ENCODE data around the gene RNF38. TPM values are rescaled to one million over a fixed set of nuclear protein-coding genes. Genes with fewer than 3 reads are reported as not detected.
A peak's percentile ranks its signal among the peaks of the same experiment; 100 is the strongest.

The RNF38 gene
- 17.6 and 18.1 TPM in 2 replicates for total RNA-seq (2011; cell fraction: chromatin; rRNA removed; ENCODE audit: low replicate concordance)
- total RNA-seq (2011; cell fraction: nucleolus; rRNA removed) = 4.7 and 6.3 TPM in 2 replicates
- total RNA-seq (2011; cell fraction: nucleoplasm; rRNA removed) = 13.0 and 20.2 TPM in 2 replicates
- 2.9 and 3.1 TPM in 2 replicates for total RNA-seq (2014; rRNA removed)
- 5.4 and 6.4 TPM in 2 replicates for total RNA-seq (2014; rRNA removed; fragmentation: Illumina TruSeq; extraction: Trizol)
- 4.5 and 4.9 TPM in 2 replicates for total RNA-seq (2015; rRNA removed; fragmentation: Illumina TruSeq; extraction: Trizol)
- 8.9 and 9.8 TPM in 2 replicates for total RNA-seq (2021)
- polyA plus RNA-seq (2011; rRNA removed) = 8.5 and 10.4 TPM in 2 replicates
- polyA plus RNA-seq (2011; cell fraction: cytosol; rRNA removed) = 9.3 and 10.5 TPM in 2 replicates
- 12.8 and 16.8 TPM in 2 replicates for polyA plus RNA-seq (2011; cell fraction: nucleus; rRNA removed)
- polyA plus RNA-seq (2012) = 3.9 TPM in 2 replicates
- polyA plus RNA-seq (2014; fragmentation: Illumina TruSeq; extraction: Trizol) = 6.7 TPM in 2 replicates
- 1 to 10 TPM; 1.6 to 2.7 TPM for polyA plus RNA-seq (2014; fragmentation: Nextera tagmentation; extraction: Ambion mirVana)
- 3.4 and 4.7 TPM in 2 replicates for polyA plus RNA-seq (2014; rRNA removed)
- polyA minus RNA-seq (2011; rRNA and poly(A)+ RNA removed) = 18.1 and 18.3 TPM in 2 replicates
- 6.6 and 7.7 TPM in 2 replicates for polyA minus RNA-seq (2011; cell fraction: cytosol; rRNA and poly(A)+ RNA removed)
- 6.1 and 9.7 TPM in 2 replicates for polyA minus RNA-seq (2011; cell fraction: nucleus; rRNA and poly(A)+ RNA removed)
- percentile 73 among the genes with signal in this experiment for Bru-seq, nascent RNA
- BruChase-seq, experiment 1, labeled RNA remaining after a 2-hour chase = percentile 79 among the genes with signal in this experiment
- percentile 77 among the genes with signal in this experiment for BruChase-seq, experiment 2, labeled RNA remaining after a 6-hour chase
- long read RNA-seq, experiment 1, full-length matches to known transcripts = 1 of 10 reads
- long read RNA-seq, experiment 1, partial matches to known transcripts = 4 of 10 reads
- long read RNA-seq, experiment 1, other reads (novel, unspliced or antisense) = 5 of 10 reads
- long read RNA-seq, experiment 2, full-length matches to known transcripts = 2 of 6 reads
- long read RNA-seq, experiment 2, partial matches to known transcripts = 0 of 6 reads
- long read RNA-seq, experiment 2, other reads (novel, unspliced or antisense) = 4 of 6 reads
- long read RNA-seq, experiment 3 = 0 reads

DNA sequence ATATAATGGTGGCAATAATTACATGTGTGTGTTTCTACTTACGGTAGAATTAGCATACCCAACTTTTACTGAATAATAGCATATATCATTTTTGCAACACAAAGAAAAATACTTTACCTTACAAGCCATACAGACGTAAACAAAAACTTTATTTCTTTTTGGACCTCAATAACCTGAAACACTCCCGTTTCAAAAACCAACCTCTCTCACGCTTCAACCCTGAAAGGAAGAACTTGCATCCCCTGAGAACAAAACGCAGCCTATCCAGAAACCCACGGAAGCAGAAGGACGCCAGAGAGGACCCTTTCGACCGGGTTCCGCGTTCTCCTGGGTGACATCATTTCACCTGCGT is at the start of gene RNF38:
Gene RNF38 (minus strand): TSS at position 290 of the 352 bp plus-strand sequence. CDS start 161 bp downstream, at position 129.
- DNase-seq (ENCODE audit: extremely low read depth in 1 of 4, low spot score in 3 of 4) (no peak), ATAC-seq (no peak), FAIRE-seq (peak; percentile 88)
- H3K4me2 ChIP-seq (ENCODE audit: insufficient read depth, low read length) = peak within 1 kb of the TSS; percentile 86
- BruUV-seq (replicated peaks) = no TSS peak
- 1% methylated on average over 11 of the region's 12 CpGs for WGBS (ENCODE audit: insufficient coverage, low coverage, missing lambda C conversion rate)
- peak within 1 kb of the TSS; percentile 64 for H3K4me3 ChIP-seq
- peaks cover 9% of the 10 kb centered on the region; the same call in 1 of the 3 replicates for H3K36me3 ChIP-seq (ENCODE audit: control insufficient read depth, insufficient read depth, low read length)
- peak within 1 kb of the TSS; percentile 94 for H3K27ac ChIP-seq (ENCODE audit: extremely low read depth, low read depth, low read length)
- H2AFZ ChIP-seq (ENCODE audit: low read depth, low read length) = peak within 1 kb of the TSS; percentile 91
- H3K9ac ChIP-seq (ENCODE audit: insufficient read depth in 1 of 2, low read depth in 2 of 2, low read length in 2 of 2) = peak within 1 kb of the TSS; percentile 87 to 91
- CTCF ChIA-PET (ENCODE audit: low intra/inter-chr PET ratio) = no interaction called here
- peaks cover 4 to 6% of the 10 kb centered on the region in 2 experiments; a peak in 3 of 5 replicates for H3K4me1 ChIP-seq (replicated peaks in 1 of 2; ENCODE audit: control insufficient read depth in 2 of 2, insufficient read depth in 2 of 2, low read length in 2 of 2)
- in situ Hi-C loops (cut with MboI) = loop anchor here (25.0 kb wide), 1 partner anchor 337 kb away; no protein-coding TSS in a partner anchor
- no peaks in the 10 kb centered on the region for H4K20me1 ChIP-seq (replicated peaks; ENCODE audit: control insufficient read depth, insufficient read depth, low read length)
- H3K9me1 ChIP-seq (ENCODE audit: control insufficient read depth, insufficient read depth, low read length) = no peaks in the 10 kb centered on the region
- H3K27me3 ChIP-seq (ENCODE audit: control insufficient read depth in 2 of 2, insufficient read depth in 2 of 2, low read length in 2 of 2) = no peaks in the 10 kb centered on the region
- intact Hi-C loops (cut with micrococcal nuclease) = no loop called here
- peaks cover 55% of the 10 kb centered on the region for H3K79me2 ChIP-seq (ENCODE audit: control insufficient read depth, insufficient read depth, low read length)
- 0 out of 2 replicates have a peak, but pooled peaks cover 3% of the 10 kb centered on the region for H3K9me3 ChIP-seq (replicated peaks; ENCODE audit: control insufficient read depth, insufficient read depth, low read depth, low read length)
- POLR2A ChIA-PET = interaction anchor here (0.7 kb wide), 2 partner anchors 42 to 299 kb away, joined by 3 read pairs; no protein-coding TSS in a partner anchor
- TF ChIP-seq, protein P1, sequence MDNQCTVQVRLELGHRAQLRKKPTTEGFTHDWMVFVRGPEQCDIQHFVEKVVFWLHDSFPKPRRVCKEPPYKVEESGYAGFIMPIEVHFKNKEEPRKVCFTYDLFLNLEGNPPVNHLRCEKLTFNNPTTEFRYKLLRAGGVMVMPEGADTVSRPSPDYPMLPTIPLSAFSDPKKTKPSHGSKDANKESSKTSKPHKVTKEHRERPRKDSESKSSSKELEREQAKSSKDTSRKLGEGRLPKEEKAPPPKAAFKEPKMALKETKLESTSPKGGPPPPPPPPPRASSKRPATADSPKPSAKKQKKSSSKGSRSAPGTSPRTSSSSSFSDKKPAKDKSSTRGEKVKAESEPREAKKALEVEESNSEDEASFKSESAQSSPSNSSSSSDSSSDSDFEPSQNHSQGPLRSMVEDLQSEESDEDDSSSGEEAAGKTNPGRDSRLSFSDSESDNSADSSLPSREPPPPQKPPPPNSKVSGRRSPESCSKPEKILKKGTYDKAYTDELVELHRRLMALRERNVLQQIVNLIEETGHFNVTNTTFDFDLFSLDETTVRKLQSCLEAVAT (IDR thresholded peaks at IDR 0.05) = peak in 1 of 2 experiments; percentile 18; a peak in 1 of 4 replicates
- TF ChIP-seq SMAD2 (IDR thresholded peaks at IDR 0.05; ENCODE audit: low read depth, low read length) (no peak), POLR2G (IDR thresholded peaks at IDR 0.05; ENCODE audit: low read depth, low read length) (no peak), FOXK2 (conservative IDR thresholded peaks at IDR 0.05 in 1 of 2, IDR thresholded peaks at IDR 0.05 in 1 of 2; ENCODE audit: low read depth in 2 of 2) (peak in 1 of 2 experiments; percentile 13; a peak in 1 of 4 replicates)
- TF ChIP-seq, protein P2, sequence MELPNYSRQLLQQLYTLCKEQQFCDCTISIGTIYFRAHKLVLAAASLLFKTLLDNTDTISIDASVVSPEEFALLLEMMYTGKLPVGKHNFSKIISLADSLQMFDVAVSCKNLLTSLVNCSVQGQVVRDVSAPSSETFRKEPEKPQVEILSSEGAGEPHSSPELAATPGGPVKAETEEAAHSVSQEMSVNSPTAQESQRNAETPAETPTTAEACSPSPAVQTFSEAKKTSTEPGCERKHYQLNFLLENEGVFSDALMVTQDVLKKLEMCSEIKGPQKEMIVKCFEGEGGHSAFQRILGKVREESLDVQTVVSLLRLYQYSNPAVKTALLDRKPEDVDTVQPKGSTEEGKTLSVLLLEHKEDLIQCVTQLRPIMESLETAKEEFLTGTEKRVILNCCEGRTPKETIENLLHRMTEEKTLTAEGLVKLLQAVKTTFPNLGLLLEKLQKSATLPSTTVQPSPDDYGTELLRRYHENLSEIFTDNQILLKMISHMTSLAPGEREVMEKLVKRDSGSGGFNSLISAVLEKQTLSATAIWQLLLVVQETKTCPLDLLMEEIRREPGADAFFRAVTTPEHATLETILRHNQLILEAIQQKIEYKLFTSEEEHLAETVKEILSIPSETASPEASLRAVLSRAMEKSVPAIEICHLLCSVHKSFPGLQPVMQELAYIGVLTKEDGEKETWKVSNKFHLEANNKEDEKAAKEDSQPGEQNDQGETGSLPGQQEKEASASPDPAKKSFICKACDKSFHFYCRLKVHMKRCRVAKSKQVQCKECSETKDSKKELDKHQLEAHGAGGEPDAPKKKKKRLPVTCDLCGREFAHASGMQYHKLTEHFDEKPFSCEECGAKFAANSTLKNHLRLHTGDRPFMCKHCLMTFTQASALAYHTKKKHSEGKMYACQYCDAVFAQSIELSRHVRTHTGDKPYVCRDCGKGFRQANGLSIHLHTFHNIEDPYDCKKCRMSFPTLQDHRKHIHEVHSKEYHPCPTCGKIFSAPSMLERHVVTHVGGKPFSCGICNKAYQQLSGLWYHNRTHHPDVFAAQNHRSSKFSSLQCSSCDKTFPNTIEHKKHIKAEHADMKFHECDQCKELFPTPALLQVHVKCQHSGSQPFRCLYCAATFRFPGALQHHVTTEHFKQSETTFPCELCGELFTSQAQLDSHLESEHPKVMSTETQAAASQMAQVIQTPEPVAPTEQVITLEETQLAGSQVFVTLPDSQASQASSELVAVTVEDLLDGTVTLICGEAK (IDR thresholded peaks at IDR 0.05) = peak; percentile 73
- TF ChIP-seq, protein P2 (CRISPR knock-in tag; IDR thresholded peaks at IDR 0.05) = no peak

Data from K562 (cell line).